Stimulated activated CD4-positive, alpha-beta T cell treated with anti-CD3 and anti-CD28 coated beads, TNF-alpha, amount 100 ng/mL, for 48 hours (primary cell): ENCODE measurements around the gene HS3ST5.
"Not testable (repeated sequence)": the region's sequence is repeated elsewhere in the genome, so short reads cannot be mapped to it uniquely, and the experiment has no call there.

Experiments used
- DNase-seq, 3 donors: peaks; one replicate each; pipeline ENCODE4 v3.0.0-alpha.2; 2020; ENCODE audit warnings: low read depth in 3 of 3

Gene HS3ST5

DNA sequence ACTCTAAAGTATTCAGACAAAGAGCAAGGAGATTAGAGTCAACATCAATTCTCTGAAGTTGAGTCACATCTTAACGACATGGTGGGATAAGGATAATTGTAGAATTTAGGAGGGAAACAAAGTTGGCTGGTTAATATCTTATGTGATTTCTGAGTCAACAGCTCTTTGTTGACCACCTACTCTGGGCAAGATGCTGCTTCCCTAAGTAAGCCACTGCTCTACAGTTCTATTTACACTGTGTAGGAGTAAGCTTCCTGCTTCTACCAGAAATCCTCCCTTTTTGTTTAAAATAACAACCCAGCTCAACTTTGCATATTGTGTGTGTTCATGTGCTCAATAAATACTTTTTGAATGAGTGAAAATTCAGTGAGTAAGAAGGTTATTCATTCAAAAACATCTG, 3.1 kb downstream of the HS3ST5 start:
- no peak for DNase-seq

DNA sequence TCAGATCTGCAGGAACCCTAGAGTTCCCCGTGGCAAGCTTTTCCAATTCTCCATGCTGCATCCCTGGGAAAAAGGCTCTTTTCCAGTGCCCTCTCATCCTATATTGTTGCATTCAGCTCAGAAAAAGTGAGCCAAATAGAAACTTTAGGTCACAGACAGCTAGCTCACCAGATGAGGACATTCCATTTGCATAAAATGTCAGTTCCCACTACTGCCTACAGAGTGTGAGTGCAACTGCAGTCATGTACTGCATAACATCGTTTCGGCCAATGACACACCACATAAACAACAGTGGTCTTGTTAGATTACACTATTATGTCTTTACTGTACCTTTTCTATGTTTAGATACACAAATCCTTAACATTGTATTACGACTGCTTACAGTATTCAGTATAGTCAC, 8.6 kb downstream of the HS3ST5 start:
- no peak for DNase-seq

DNA sequence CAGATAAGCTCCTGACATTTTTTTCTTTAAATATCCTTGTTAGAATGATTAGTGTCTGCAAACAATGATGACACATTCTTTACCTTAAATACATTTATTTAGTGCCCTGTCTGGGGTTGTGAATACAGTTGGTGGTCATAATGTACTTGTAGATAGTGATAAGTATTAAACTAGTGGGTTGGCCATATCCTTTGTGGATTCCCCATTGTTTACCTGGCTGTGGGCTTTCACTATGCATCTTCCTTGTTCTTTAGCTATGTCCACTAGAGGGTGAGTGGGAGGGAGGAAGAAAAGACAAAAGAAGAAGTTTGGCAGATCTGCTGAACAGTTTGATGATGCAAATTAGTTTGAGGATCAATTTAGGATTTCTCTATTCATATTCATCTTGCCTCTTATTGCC, 15.7 kb downstream of the HS3ST5 start:
- no peak for DNase-seq

DNA sequence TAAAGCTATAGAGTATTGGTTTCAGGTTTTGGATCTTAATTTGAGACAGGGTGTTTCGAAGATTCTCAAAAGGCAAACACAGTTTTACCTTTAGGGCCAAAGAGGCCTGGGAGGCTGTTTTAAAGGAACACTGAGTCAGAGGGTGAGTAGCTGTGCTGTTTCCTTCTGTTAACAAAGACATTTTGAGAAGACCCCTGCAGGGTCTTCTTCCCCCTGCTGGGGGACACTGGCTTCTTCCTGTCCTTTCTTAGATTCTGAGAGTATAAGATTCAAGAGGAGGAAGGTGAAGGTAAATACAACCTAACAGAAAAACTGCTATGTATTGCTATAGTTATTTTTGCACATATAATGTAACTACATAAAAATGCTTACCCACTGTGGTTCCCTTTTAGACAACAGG, 19.0 kb downstream of the HS3ST5 start:
- no peak for DNase-seq

DNA sequence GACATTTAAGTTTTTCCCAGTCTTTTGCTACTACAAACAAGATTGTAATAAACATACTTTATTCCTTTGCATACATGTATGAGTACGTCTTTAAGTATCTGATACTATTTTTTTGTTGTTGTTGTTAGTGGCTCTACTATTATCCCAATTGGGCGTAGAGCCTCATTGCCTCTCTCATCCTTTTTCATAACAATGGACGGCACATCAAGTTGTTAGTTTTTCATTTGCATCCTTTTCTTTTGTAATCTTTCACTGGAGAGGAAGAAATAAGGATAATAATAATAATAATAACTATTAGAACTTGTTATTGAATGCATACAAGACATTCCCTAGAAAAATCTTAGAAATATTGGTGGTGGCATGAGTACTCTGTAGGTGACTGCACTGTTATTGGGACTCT, 23.1 kb downstream of the HS3ST5 start:
- no peak for DNase-seq

DNA sequence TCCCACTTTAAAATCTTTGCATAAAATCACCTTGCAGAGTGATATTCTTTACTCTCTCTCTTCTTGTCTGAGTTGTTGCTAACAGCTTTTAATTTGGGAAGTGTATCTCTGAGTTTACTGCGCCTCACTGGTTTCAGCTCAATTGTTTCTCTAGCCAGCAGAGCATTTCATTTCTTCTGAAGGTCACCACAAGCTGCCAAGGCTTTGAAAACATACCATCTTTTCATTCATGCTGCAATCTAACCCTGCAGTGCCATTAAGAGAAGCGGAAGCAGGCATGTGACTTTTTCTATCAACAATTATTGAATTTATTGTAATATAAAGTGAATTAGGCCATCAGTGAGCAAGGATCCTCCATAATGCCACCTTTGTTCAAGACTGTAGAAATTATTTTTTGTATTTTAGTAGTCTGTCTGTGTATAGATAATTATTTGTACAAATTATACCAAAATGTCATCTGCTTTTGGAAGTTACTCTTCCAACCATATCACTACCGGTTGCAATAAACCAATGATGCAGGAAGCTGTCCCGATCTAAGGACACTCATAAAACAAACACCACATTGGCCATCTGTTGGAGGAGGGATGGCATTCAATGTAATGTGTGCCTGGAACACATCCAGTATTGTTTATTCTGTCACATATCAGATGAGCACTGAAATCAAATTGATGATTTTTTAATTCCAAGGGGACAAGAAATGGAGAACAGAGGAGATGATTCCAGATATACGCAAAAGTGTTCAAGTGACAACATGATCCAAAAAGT, 26.8 kb downstream of the HS3ST5 start:
- no peak for DNase-seq

DNA sequence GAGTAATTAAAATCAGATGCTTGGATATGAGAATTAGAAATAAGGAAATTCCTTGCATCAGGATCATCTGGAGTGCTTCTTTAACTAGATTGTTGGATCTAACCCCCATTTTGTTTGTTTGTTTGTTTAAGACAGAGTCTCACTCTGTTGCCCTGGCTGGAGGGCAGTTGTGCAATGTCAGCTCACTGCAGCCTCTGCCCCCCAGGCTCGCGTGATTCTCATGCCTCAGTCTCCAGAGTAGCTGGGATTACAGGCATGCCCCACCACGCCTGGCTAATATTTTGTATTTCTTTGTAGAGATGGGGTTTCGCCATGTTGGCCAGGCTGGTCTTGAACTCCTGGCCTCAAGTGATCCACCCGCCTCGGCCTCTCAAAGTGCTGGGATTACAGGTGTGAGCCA, 29.0 kb downstream of the HS3ST5 start:
- DNase-seq: not testable (repeated sequence)

DNA sequence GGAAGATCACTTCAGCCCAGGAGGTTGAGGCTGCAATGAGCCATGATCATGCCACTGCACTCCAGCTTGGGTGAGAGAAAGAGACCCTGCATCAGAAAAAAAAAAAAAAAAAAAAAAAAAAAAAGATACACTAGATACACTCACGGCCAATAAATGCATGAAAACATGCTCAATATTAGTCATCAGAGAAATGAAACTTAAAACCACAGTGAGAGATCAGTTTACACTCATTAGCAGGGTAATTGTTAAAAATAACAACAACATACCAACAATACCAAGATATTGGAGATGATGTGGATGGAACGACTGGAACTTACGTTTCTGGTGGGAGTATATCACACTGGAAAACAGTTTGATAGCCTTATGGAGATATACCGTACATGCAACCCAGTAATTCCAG, 29.9 kb downstream of the HS3ST5 start:
- DNase-seq: no peak

DNA sequence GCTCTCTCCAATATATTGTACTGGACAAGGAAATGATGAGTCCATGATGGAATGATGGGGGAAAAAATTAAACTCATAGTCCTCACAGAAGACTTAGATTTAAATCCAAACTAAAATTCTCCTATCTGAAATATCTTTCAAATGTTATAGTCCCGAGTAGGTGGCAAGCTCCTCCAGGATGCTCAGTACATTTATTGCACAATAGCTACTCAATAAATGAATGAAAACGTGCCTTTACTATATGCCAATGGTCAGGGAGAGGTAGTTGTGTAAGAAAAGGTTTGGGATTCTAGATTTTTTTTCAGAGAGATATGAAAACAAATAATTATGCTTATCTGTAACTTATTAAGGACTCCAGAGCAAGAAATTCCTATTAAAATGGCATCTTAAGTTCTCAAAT, 32.8 kb downstream of the HS3ST5 start:
- no peak for DNase-seq

DNA sequence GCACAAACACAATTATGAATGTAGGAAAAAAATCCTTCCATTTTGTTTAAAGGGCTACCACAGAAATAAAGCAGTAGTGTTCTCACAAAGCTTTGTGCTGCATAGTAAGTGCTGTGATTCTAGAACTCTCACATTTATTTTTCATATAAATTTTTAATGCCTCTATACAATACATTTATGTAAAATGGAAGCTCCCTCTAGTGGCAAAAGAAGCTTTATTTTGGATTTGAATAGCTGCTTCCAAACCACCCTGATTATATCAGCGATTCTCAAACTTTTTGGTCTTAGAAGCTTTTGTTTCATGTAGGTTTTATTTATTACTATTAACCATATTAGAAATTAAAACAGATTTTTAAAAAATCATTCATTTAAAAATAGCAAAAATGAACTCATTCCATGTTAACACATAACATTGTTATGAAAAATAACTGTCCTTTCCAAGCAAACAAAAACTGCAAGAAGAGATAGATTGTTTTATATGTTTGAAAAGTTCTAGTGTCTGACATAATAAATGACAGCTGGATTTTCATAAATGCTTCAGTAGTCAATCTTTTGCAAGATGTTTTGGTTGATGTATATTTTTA, 38.4 kb downstream of the HS3ST5 start:
- no peak for DNase-seq

DNA sequence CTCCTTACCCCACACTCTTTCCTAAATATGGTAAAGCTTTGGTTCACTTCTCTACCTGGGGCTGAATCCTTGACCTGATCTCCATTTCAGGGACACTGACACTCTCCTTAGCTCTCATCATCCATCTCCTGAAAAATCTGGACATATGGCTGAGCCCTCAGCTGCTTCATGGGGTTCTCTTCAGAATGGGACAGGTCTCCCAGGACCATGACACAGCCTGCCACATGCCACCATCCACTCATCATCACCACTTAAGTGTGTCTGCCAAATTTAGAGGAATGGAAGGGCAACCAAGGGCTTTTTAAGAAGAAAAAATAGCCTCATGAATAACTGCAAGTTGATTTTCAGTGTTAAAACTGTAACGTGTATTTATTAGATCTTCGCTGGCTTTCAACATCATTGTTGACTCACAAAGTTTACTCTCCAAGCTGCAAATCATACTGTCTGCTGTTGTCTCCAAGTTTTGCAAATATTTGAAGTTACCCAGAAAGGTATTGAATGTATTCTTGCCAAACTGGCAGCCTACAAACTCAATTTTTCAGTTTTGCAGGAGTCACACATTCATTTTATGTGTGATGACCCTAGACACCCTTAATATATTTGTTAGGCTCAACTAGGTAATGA, 41.1 kb downstream of the HS3ST5 start:
- DNase-seq: no peak

DNA sequence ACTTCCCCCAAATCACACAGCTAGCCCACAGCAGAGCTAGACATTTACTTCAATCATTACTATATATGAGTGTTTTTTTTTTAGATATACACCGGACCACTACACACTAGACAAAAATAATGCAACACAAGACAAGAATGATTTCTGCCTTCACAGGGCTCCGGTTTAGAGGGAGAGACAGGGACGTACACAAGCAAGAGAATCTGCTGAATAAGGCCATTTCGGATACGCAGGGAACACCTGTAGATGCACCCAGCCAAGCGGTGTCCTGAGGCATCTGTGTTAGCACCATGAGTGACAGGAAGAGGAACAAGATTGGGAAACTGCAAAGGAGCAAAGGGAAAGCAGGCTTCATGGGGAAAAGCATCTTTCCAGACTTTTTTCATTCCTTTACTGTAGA, 45.7 kb downstream of the HS3ST5 start:
- DNase-seq: no peak

DNA sequence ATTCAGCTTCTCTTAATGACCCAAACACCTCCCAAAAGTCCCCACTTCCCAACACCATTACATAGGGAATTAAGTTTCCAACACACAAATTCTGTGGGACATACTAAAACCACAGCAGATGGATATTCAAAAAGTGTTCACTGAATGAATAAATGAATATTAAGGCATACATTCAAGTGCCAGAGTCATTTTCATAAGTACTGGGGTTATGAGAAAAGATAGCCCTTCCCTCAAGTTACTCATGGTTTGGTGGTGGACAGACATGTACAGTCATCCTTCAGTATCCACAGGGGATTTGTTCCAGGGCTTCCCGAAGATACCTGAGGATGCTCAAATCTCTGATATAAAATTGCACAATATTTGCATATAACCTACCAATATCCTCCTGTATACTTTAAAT, 50.4 kb downstream of the HS3ST5 start:
- DNase-seq: no peak

DNA sequence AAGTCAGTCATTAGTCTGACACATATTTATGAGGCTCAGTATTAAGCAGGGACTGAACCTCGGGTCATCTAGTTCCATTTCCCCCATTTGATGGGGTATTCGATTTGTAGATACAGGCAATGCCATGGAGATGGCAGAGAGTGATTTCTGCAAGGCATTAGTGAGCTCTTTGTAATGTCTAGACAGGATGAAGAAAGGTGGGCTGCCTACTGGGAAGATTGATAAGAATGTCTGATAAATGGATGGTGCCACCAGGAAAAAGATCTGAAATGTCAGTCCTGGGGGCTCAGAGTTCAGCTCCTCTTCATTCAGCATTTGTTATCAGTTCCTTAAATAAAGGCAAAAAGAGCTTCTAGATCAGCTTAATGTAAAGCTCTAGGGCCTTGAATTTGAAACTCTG, 51.4 kb downstream of the HS3ST5 start:
- no peak for DNase-seq

DNA sequence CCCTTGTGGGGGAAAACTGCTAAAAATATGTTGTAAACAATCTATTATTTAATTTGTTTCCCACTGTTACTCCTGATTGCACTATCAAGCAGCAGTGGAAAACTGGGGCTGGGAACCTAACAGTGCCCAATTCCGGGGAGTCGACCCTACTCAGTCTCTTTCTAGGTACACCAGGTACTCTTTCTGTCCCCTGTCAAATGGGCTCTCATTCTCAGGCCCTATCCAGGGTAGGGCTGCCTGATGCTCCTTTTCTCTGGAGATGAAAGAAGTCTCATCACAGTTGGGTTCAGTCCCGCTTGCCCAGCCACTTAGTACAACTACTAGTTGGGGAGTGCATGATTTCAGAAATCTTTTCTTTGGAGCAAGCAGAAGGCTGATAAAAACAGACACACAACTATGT, 52.0 kb downstream of the HS3ST5 start:
- no peak for DNase-seq

DNA sequence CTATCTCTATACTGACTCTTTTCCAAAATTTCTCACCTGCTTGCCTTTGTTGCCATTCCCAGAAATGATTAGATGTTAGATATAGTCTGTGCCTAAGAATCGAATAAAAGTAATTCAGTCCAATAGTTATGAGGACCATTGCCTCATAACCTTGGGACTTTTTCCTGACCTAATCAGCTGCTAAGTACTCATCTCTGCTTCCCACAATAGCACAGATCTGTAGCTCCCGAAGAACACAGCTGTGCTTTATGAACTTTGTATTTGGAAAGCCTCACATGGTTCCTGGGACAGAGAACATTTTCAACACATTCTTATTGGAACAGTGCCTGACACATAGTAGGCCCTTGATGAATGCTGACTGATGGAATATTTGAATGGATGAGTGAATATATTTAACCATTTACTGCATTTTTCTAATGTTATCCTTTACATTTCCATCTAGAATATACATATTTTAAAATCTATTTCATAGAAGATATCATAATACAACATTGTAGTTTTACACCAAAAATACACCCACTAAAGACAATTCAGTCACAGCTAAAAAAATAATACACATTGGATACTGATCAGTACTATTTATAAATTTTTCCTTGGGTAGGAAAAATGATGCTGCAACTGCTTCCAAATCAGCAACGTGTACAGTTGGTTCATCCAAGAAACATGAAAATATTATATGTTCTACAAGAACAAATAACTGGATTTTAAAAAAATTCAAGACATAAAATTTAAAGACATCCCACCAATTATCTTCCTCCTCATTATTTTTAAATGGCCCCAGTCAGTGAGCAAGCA, 53.9 kb downstream of the HS3ST5 start:
- DNase-seq: no peak

DNA sequence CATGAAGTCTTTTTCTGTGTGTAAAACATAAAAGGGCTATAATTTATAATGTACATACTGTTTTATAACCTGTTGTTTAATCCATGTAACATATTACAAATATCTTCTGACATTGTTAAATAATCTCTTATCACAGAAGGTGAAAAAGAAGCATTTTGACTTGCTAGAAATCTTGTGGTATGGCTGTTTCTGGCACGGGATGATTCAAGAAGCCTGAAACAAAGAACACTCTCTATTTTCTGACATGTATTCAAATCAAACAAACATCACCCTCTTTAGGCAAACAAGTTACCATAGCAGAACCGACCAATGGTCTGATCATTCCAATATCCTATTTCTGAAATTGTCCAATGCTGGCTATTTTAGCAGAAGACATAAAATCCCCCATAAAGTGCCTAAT, 55.4 kb downstream of the HS3ST5 start:
- DNase-seq: no peak

DNA sequence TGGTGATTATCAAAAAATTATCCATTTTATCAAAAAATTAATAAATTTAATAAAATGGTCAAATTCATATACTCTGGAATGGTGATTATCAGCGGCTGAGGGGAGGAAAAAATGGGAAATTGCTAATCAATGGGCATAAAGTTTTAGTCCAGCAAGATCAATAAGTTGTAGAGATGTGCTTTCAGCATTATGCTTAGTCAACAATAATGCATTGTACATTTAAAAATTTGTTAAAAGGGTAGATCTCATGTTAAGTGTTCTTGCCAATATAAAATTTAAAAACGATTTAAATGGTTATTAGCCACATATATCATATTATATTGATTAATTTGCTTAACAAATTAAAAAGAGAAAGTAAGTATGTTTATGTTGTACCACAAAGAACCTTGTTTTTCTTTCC, 56.6 kb downstream of the HS3ST5 start:
- no peak for DNase-seq

DNA sequence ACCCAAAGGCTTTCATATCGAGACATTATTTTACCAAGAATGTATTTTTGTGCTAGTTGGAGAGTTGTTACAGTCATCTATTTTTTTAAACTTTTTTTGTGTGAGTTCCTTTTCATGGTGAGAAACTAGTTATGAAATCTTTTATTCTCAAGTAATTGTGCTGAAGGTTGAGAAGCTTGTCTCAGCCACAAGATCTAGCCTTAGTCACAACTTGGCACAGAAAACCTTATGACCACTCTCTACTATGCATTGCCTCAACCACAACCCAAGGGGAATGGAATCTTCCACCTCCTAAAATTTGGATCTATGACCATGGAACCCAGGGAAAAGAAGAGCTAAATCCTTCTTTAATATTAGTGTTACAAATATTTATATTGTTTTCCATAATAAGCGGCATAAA, 58.5 kb downstream of the HS3ST5 start:
- DNase-seq: no peak

DNA sequence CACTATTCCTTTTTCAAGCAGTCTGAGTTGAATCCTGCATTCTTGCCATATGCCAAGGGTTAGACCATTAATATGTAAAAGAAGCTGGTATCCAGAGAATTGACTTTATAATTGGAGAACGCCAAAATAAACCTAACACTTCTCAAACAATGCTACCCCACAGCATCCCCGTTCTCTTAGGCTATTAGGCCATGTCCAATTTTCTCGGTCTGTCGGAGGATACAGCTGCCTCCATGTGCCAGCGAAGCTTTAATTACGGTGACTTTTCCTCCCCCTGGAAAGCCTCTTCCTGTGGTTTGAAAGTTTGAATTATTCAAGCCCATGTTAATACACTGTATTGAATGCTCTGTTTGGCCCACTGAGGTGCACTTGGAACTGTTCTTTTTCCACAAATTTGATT, 60.5 kb downstream of the HS3ST5 start:
- DNase-seq: no peak

DNA sequence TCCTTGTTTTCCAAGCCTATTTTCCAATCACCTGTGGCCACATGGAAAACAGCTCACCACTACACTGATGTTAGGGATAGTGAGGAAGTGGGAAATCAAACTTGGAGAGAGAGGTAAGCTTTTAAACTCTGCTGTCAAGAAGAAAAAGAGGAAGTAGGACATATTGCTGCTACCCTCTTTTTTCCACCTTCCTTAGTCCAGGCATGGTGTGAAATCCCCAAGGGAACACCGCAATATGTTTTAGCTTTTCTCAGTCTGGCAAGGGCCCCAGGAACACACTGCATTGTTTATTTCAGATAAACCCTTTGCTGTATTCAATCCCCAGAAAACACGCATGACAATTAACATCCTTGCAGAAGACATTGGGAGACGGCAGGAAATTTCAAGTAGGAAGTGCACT, 61.3 kb downstream of the HS3ST5 start:
- DNase-seq: no peak

DNA sequence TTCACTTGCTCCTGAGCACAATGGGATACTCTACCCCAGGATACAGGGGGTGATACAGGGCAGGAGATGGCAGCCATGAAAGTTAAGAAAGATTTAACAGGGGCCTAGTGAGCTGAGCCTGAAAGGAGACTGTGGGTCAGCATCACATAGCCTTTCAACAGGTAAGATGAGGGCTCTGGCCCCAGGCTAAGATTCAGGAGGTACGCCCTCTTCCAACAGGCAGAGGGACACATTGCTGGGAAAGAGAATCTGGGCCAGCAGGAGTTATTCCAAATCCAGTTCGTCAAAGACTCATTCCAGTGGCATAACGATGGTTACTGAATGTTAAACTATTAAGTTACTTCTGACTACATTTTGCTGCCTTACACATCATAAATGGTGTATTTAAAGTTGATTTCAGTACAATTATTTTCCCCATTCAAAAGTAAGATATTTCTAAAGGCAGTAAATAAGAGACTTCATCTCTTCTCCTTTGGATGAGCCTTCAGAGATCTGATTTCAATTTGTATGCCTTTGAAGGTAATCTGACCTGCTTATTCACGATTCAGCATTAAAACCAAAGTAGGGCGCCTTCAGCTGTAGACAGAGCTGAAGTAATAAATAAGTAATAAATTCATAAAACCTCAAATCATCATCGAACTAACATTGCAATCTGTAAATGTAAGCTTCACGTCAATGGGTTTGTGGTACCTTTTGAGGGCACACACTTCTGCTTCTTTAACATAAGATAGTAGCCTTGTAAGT, 62.4 kb downstream of the HS3ST5 start:
- no peak for DNase-seq
